Common myeloid progenitor, CD34-positive (primary cell): ENCODE results near the gene S100A8.

ENCODE experiments used
- CTCF ChIA-PET: fragments of 350-600 bp; sonication (Branson Sonifier 250); formaldehyde crosslinking; loops from one replicate; lab custom pipeline; 2021; ENCODE audit warnings: antibody characterized with exemption; lab: Charles Lee
- POLR2A ChIA-PET: fragments of 350-600 bp; sonication (Branson Sonifier 250); formaldehyde crosslinking; loops from one replicate; lab custom pipeline; 2021; ENCODE audit warnings: antibody characterized with exemption; lab: Charles Lee
- DNase-seq, 3 donors: peaks; one replicate each; pipeline versions ENCODE4 v3.0.0 to v3.0.0-alpha.2; 2013
- H3K27ac ChIP-seq, 2 experiments: 1 replicate in 1 of 2; 2 replicates in 1 of 2; pipeline ENCODE4 v1.7.0; 2013; ENCODE audit warnings: inconsistent platforms in 2 of 2, low read length in 2 of 2, mild to moderate bottlenecking in 2 of 2, low read depth in 1 of 2, moderate library complexity in 1 of 2; ENCODE audit not compliant: severe bottlenecking in 2 of 2, insufficient read depth in 1 of 2, poor library complexity in 1 of 2
- H3K27me3 ChIP-seq, 5 experiments: replicated peaks in 2 of 5; 1 replicate in 3 of 5; 2 replicates in 2 of 5; pipeline versions ENCODE4 v1.6.1 to v1.7.0; 2013; ENCODE audit warnings: low read length in 4 of 5, mild to moderate bottlenecking in 2 of 5, moderate library complexity in 2 of 5, inconsistent platforms in 1 of 5; ENCODE audit not compliant: insufficient read depth in 5 of 5, control insufficient read depth in 4 of 5
- H3K36me3 ChIP-seq, 4 experiments: 1 replicate in 2 of 4; 2 replicates in 2 of 4; pipeline versions ENCODE4 v1.6.1 to v1.7.0; 2013; ENCODE audit warnings: low read length in 3 of 4, control low read depth in 1 of 4, mild to moderate bottlenecking in 1 of 4; ENCODE audit not compliant: control insufficient read depth in 4 of 4, insufficient read depth in 4 of 4
- H3K4me1 ChIP-seq, 4 experiments: 1 replicate in 3 of 4; 2 replicates in 1 of 4; pipeline versions ENCODE4 v1.6.1 to v1.7.1; 2013; ENCODE audit warnings: low read length in 3 of 4, mild to moderate bottlenecking in 3 of 4, control low read depth in 1 of 4, inconsistent platforms in 1 of 4, moderate library complexity in 1 of 4; ENCODE audit not compliant: control insufficient read depth in 4 of 4, insufficient read depth in 4 of 4; ENCODE audit errors: control extremely low read depth in 1 of 4
- H3K4me3 ChIP-seq, 7 experiments: 1 replicate in 4 of 7; 2 replicates in 3 of 7; pipeline versions ENCODE4 v1.5.1 to v1.7.0; 2013; ENCODE audit warnings: mild to moderate bottlenecking in 7 of 7, low read length in 6 of 7, moderate library complexity in 6 of 7, inconsistent platforms in 2 of 7, low read depth in 2 of 7, control low read depth in 1 of 7; ENCODE audit not compliant: insufficient read depth in 4 of 7, control insufficient read depth in 1 of 7; ENCODE audit errors: extremely low read depth in 1 of 7
- H3K9me3 ChIP-seq, 5 experiments: 1 replicate in 4 of 5; 2 replicates in 1 of 5; pipeline versions ENCODE4 v1.6.1 to v1.7.1; 2013; ENCODE audit warnings: low read length in 4 of 5, mild to moderate bottlenecking in 2 of 5, inconsistent platforms in 1 of 5, low read depth in 1 of 5, moderate library complexity in 1 of 5; ENCODE audit not compliant: control insufficient read depth in 4 of 5, insufficient read depth in 2 of 5; ENCODE audit errors: control extremely low read depth in 1 of 5
- WGBS: methylation state at CpG from one replicate; pipeline ENCODE4 v1.1.5; 2013; ENCODE audit not compliant: insufficient coverage; 5-methylcytosine and 5-hydroxymethylcytosine counted together

The S100A8 gene

DNA sequence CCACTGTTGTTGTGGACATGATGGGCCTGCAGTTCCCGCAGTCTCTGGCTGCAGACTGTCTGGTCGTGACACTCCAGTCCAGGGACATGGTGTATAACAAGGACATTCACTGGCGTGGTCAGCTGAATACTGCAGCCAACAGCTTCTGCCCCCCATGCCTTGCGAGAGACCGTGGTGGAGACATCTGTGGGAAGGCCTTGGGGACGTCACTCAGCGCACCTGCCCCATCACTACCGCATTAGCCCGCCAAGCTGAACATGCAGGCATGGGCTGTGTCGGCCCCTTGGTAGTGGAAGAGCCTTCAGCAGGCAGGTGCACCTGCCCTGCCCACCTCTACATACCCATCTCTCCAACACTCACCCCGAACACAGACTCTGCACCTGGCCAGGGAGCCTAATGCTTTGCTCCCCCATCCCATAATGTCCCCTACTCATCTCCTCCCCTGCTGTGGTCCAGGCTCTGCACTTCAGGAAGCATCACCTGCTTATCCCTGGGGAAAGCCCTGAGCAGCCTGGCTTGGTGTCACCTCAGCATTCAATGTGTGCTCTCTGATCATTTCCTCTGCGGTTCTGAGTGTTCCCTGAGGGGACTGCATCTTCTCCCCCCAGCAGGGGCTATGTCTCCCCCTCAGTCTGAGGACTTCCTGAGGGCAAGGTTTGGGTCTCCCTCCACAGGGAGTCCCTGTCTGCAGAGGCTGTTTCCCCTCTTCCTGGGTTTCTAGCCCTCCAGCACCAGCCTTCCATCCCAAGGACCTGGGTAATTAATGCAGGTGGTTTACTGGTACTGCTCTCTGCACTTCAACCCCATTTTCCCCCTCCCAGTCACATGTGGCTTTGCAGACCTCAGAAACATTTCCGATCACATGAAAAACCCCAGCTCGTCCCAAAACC is 45.4 kb downstream of the S100A8 start:
- peak in 1 of 3 donors; percentile 48 for DNase-seq
- CTCF ChIA-PET, result interaction anchor here (1.2 to 4.2 kb wide), 6 partner anchors 7 to 165 kb away, joined by 3 to 25 read pairs (median 6); no protein-coding TSS in a partner anchor
- POLR2A ChIA-PET, result interaction anchor here (1.4 kb wide), 1 partner anchor 34 kb away, joined by 3 read pairs; no protein-coding TSS in a partner anchor
- Histone ChIP-seq H3K4me1 (peaks cover 27 to 59% (median 52%) of the 10 kb centered on the region in 4 experiments), H3K36me3 (no peaks in the 10 kb centered on the region), H3K27me3 (no peaks in the 10 kb centered on the region), H3K4me3 (peak overlapping the region in 2 of 7 experiments; percentile 35 to 41), H3K27ac (no peak overlapping the region), H3K9me3 (no peaks in the 10 kb centered on the region)
- WGBS, result 86% methylated on average over 12 of the region's 14 CpGs

DNA sequence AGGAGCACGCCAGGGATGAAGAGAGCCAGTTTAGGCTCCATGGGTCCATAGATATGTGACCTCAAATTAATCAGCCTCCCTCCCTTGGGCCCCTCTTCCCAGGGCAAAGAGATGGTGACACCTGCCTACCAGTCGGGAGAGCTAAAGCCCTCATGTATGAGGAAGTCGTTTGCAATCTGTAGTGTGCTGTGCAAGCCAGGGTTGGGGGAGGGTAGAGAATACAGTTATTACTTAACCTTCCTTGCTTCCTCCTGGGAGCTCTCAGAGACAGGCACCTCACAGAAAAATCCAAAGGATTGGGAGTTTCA is 46.2 kb downstream of the S100A8 start:
- H3K9me3 ChIP-seq, result no peaks in the 10 kb centered on the region
- peaks cover 27 to 60% (median 58%) of the 10 kb centered on the region in 4 experiments for H3K4me1 ChIP-seq
- WGBS, result 100% methylated on average over 1 of the region's 3 CpGs
- H3K27me3 ChIP-seq, result no peaks in the 10 kb centered on the region
- CTCF ChIA-PET, result interaction anchor here (1.3 to 4.2 kb wide), 4 partner anchors 8 to 83 kb away, joined by 3 to 25 read pairs (median 7); no protein-coding TSS in a partner anchor
- peak overlapping the region in 2 of 7 experiments; percentile 21 to 31 for H3K4me3 ChIP-seq
- peak in 2 of 3 donors; percentile 77 to 81 for DNase-seq
- no peaks in the 10 kb centered on the region for H3K36me3 ChIP-seq
- H3K27ac ChIP-seq, result peak overlapping the region in 1 of 2 experiments; percentile 80
- POLR2A ChIA-PET, result interaction anchor here (1.4 kb wide), 1 partner anchor 35 kb away, joined by 3 read pairs; no protein-coding TSS in a partner anchor

DNA sequence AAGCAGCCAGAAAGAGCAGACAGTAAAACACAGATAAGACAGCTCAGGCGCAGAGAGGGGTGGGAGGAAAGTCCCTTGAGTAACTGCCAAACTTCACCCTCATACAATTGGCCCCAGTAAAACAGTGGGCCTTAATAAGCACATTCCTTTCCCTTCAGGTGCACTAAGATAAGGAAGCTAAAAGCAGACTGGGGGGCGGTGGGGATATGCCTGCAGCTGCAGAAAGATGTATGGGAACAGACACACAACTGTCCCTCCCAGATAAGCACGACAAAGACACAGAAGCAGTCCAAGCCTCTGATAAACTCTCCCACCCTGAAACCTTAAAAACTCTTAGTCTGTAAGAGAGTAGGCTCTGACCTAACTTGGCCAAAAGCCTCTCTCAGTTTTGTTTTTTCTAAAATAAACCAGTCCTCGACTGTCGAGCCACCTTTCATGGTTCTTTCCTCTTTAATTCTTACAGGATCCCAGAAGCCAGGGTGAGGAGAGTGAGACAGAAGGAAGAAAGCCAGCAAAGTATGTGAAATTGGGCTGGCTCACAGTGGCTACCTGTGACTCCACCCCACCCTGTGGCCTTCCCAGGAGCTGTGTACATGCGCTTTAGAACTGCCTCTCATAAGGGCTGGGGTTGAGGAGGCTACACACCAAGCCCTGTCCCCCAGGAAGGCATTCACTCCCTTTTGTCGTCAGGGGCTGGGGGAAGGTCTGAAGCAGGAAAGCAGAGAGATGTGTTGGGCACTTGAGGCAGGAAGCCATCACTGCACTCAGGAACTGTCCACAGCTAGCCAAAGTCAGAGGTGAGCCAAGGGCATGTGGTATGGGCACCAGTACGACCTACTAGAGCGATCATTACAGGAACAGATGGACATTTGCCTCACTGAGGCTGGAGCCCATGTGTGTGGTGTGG is 46.8 kb downstream of the S100A8 start:
- POLR2A ChIA-PET, result interaction anchor here (1.4 kb wide), 1 partner anchor 35 kb away, joined by 3 read pairs; no protein-coding TSS in a partner anchor
- H3K4me1 ChIP-seq, result peaks cover 27 to 66% (median 60%) of the 10 kb centered on the region in 4 experiments
- 57% methylated on average over 6 of the region's 9 CpGs for WGBS
- no peaks in the 10 kb centered on the region for H3K27me3 ChIP-seq
- H3K4me3 ChIP-seq, result peak overlapping the region in 2 of 7 experiments; percentile 21 to 31
- CTCF ChIA-PET, result interaction anchor here (1.0 to 4.2 kb wide), 6 partner anchors 9 to 151 kb away, joined by 3 to 25 read pairs (median 4); no protein-coding TSS in a partner anchor
- no peaks in the 10 kb centered on the region for H3K9me3 ChIP-seq
- peak; percentile 77 to 97 (median 95) for DNase-seq
- H3K27ac ChIP-seq, result peak overlapping the region; percentile 22 to 80
- H3K36me3 ChIP-seq, result no peaks in the 10 kb centered on the region

DNA sequence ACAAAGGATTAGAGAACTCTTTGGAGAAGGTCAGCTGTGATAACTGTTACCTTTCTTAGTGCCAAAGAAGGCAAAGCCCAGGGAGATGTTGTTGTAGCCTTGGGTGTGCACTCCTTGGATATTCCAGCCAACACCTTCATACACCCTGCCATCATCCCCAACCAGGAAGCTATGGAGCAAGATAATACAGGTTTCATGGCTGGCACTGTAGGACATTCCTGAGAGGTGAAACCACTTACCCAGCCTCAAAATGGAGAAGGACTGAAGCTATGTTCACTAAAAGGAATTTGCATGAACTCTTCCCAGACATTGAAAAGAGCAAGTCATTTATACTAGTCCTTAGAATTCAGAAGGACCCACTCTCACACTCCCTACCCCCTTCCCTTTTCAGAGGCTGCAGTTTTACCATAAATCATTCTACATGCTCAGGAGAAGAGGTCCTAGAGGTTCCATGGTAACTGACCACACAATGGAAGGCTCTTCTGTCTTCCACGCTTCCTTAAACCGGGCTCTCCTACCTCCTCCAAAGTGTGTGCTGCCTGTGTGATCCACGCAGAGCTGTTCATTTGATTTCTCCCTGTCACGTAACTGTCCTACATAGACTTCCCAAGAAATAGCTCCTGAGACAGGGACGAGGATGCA is 47.7 kb downstream of the S100A8 start:
- Histone ChIP-seq H3K27me3 (no peaks in the 10 kb centered on the region), H3K36me3 (no peaks in the 10 kb centered on the region), H3K9me3 (no peaks in the 10 kb centered on the region), H3K27ac (peak overlapping the region in 1 of 2 experiments; percentile 62), H3K4me1 (peaks cover 27 to 66% (median 60%) of the 10 kb centered on the region in 4 experiments), H3K4me3 (peak overlapping the region in 2 of 7 experiments; percentile 30 to 50)
- DNase-seq, result peak in 2 of 3 donors; percentile 53 to 70
- CTCF ChIA-PET, result interaction anchor here (0.8 to 4.2 kb wide), 6 partner anchors 10 to 152 kb away, joined by 3 to 25 read pairs (median 4); partner anchors contain the start of gene PGLYRP3
- 24% methylated on average over 5 of the region's 5 CpGs for WGBS
- POLR2A ChIA-PET, result interaction anchor here (0.5 kb wide), 1 partner anchor 1575 kb away, joined by 3 read pairs; no protein-coding TSS in a partner anchor

DNA sequence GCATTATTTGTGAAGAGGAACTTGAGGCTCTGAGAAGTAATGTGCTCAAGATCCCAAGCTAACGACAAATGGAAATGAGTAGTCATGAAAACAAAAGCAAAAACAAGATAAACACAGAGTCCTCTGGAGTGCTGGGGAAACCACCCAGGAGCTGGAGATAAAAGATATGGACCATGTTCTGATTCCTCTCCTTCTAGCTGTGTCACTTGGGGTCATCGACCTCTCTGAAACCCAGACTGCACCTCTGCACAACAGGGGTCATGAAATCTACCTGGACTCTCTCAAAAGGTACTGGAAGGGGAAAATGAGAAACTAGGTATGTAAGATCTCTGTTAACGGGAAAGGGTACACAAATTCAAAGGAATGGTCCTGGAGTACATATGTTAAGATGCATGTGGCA is 48.7 kb downstream of the S100A8 start:
- ChIA-PET POLR2A (no interaction called here), CTCF (interaction anchor here (0.8 to 4.2 kb wide), 3 partner anchors 11 to 153 kb away, joined by 3 to 25 read pairs (median 4); partner anchors contain the start of gene PGLYRP3)
- Histone ChIP-seq H3K27ac (peak overlapping the region in 1 of 2 experiments; percentile 62), H3K4me3 (no peak overlapping the region), H3K36me3 (no peaks in the 10 kb centered on the region), H3K27me3 (no peaks in the 10 kb centered on the region), H3K9me3 (no peaks in the 10 kb centered on the region), H3K4me1 (peaks cover 27 to 66% (median 60%) of the 10 kb centered on the region in 4 experiments)
- DNase-seq, result peak in 2 of 3 donors; percentile 61 to 68
- 71% methylated on average over 3 of the region's 3 CpGs for WGBS

DNA sequence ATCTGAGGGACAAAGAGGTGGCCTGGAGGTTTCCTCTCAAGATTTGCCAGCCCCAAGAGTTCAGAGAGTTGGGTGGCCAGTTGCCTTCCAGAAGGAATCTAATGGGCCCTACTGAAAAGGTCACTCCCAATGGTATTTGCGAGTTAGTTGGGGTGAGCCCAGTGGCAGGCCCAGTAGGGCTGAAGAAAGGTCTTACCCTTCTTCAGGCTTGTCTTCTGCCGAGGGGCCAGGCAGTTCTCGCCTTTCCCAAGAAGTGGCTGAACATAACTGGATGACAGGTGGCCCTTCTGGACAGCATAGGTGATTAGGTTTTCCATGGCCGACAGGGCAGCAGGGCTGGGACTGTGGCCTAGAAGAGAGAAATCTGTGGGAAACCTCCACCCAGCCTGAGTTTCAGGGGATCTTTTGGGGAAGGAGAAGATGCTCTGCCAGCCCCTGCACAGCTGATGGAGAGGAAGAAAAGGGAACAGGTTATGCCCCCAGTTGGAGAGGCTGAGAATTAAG is 49.4 kb downstream of the S100A8 start:
- CTCF ChIA-PET, result interaction anchor here (4.2 kb wide), 1 partner anchor 11 kb away, joined by 25 read pairs; no protein-coding TSS in a partner anchor
- 100% methylated on average over 3 of the region's 4 CpGs for WGBS
- no peaks in the 10 kb centered on the region for H3K36me3 ChIP-seq
- no peaks in the 10 kb centered on the region for H3K9me3 ChIP-seq
- POLR2A ChIA-PET, result no interaction called here
- H3K4me3 ChIP-seq, result no peak overlapping the region
- H3K27me3 ChIP-seq, result no peaks in the 10 kb centered on the region
- peaks cover 25 to 64% (median 58%) of the 10 kb centered on the region in 4 experiments for H3K4me1 ChIP-seq
- no peak overlapping the region for H3K27ac ChIP-seq
- DNase-seq, result no peak
